NCI-H69 (cell line): ENCODE results near the gene SLC5A8.

Source experiments
- DNase-seq: peaks from one replicate; lab custom pipeline; 2025; lab: John Stamatoyannopoulos, UW

SLC5A8 gene

DNA sequence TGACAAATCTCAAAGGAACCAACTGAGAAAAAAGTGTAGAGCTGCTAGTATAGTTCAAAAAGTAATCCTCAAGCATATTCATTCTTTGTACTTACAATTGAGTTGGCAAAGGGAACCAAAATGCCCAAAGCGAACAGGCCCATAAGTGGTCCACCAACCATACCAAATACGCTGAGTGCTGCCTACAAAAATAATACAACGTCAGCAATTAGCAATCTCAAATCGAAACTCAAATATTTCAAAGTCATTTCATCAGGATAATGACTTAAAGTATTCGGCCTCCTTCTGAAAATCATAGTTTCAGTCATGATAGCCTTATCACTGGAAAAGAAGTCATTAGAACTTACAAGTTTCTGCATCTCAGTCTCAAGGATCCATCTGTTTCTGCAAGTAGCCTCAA, 42.0 kb downstream of the SLC5A8 start:
- no peak for DNase-seq

DNA sequence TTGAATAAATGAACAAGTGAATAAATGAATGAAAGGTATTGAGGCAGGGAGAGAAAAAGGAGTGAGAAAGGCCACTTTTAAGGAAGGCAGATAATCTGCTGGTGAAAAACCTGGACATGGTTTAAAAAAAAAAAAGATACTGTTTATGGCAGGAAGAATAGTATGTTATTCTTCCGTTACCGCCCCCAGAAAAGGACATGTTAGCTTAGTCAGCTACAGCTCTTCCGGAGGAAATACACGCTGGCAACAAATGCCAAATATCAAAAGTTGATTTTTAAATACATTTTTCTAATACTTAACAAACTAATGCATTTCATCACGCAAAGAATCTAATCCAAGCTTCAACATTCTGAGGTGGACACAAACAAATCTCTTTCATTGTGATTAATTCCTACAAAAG, 43.2 kb downstream of the SLC5A8 start:
- no peak for DNase-seq

DNA sequence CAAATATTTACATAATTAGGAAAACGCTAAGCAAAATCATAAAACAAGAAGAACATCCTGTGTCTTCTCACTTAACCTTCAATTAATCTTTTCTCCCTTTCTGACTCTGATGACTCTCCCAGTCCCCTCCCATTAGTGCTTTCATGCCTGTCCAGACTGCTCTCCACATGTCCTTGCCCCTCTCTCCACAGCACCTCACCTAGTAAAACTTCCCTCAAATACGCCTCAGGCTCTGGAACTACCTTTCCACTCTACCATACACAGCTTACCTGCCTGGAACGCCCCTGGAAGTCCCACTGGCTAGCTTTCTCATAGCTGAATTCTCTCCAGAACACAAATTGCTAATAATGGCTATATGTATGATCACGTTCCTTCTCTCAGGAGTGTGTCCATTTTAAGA, 44.7 kb downstream of the SLC5A8 start:
- DNase-seq, result peak; percentile 61

GRCh38 chr12:101145777-101146431, 64.1 kb downstream of the SLC5A8 start:
- peak; percentile 49 for DNase-seq

DNA sequence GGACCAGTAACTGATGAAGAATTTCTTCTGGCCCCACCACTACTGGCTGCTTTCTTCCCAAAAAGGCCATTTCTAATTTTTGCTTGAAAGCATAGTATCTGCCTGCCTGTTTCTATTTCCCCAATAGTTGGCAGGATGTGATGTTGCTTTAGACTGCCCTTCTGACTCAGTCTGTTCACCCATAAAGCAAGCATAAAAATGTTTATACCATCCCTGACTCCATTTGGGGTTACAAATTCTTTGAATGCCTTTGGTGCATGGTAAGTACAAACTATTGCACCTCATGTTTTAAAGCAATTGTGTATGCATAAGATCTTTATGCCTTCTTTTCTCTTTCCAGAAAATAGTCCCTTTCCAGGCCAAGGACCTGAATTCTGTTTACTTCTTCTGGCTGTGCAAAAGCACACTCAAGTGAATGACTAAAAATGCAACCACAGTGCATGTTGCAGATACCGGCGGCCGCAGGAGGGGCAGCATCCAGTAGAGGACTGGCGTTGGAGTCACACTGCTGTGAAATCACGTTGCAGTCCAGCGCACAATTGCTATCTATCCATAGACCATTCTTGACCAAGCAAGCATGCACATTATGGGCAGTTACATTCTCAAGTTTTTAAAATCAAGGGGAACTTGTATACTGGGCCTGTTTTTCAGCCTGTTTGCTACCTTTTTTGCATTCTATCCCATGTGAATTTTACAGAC, 82.4 kb downstream of the SLC5A8 start:
- DNase-seq, result no peak

GRCh38 chr12:101117842-101118241, 92.2 kb downstream of the SLC5A8 start:
- no peak for DNase-seq

- no peak for DNase-seq
Observed at GRCh38 chr12:101116911-101117310, 93.1 kb downstream of the SLC5A8 start.

DNA sequence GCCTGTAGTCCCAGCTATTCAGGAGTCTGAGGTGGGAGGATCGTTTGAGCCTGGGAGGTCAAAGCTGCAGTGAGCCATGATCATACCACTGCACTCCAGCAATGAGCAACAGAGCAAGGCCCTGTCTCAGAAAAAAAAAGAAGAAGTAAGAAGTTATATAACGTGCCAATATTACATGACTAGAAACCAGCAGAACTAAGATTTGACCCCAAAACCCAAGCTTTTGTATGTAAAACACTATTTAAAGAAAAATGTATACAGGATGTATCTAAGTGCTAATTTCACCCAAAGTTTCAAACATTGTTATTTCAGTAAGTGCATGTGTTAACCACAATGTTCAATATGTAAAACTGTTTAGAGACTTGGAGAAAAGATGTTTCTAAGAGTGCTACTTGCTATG, 94.7 kb downstream of the SLC5A8 start:
- DNase-seq, result no peak

DNA sequence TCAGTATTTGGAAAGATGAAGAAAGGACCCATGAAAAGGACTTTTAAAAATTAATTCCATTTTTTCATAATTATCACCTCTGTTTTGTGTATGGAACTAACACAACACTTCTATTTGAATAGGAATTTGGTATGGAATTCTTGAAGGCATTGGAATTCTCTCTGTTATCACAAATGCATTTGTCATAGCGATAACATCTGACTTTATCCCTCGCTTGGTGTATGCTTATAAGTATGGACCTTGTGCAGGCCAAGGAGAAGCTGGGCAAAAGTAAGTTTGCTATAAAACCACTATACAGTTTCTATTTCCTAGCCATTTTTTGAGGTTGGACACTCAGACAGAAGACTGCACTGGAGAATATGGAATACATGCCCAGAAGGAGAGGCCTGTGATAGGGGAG, 98.6 kb downstream of the SLC5A8 start:
- no peak for DNase-seq

GRCh38 chr12:101110866-101111265, 99.2 kb downstream of the SLC5A8 start:
- no peak for DNase-seq

GRCh38 chr12:101108130-101108529, 101.9 kb downstream of the SLC5A8 start:
- DNase-seq, result peak; percentile 10

- no peak for DNase-seq
Observed at GRCh38 chr12:101107032-101107763, 102.8 kb downstream of the SLC5A8 start.
